Measurements from ENCODE around the gene UBA3.

Gene UBA3

GRCh38 chr3:69009559-69010410 lies 70.4 kb downstream of the UBA3 start:
- DNase-seq, result no peak

DNA sequence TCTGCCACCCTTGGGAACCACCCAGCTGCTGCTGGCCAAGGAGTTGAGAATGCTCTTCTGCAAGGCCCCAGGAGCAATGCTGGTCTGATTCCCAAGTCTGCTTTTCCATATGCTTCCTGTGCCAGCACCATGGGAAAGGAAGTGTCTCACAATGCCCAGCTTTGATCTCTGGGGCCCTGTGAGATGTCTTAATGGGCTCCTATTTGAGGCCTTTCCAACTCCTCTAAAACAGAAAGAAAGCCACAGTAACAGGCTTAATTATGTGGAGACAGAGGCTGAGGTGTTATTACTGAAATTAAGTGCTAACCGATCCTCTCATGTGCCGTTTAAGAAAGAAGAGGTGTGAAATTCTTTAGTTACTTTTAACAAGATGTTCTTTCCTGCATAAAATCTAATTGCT lies 71.2 kb downstream of the UBA3 start:
- no peak for DNase-seq

DNA sequence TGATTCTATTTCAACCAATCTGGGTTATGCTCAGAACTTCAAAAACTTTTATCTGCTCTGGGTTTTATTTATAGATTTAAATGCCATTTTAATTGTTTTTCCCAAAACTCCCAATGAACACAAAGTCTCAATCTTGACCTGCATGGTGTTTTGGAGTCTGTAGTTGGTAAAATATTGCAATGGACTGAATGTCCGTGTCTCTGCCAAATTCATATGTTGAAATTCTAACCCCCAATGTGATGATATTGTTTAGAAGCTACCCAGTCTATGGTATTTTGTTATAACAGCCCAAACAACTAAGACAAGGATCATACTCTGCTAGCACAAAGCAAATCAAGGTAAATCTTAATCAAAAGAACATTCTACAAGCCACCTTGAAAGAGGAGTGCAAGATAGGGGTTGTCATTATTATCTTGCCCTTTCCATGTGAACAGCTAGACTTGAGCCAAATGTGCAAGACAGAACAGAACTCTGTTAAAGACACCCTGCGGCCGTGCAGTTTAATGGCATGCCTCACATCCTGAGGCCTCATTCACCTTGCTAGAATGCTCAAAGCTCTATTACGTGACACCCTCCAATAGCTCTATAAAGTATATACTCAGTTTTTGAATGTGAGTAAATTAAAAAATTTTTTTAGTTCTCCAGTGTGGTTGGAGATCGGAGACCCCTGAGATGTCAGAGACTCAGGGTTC lies 74.2 kb downstream of the UBA3 start:
- no peak for DNase-seq

- DNase-seq, result no peak
These were observed 74.9 kb downstream of the UBA3 start for GRCh38 chr3:69005071-69005790.

All from stimulated activated CD4-positive, alpha-beta T cell treated with anti-CD3 and anti-CD28 coated beads, Interleukin-4, amount 100 ng/mL, for 1 hour (primary cell).